GM23338 (cell line): ENCODE data around the gene XPNPEP2. TPM values are rescaled to one million over a fixed set of nuclear protein-coding genes. Genes with fewer than 3 reads are reported as not detected.

Experiments
- ATAC-seq: fragments of 200-7000 bp; cut with Tn5 transposase; 3 replicates; pipeline ENCODE4 v1.9.1; 2020
- DNase-seq: peaks from one replicate; pipeline ENCODE4 v3.0.0-alpha.2; 2015; ENCODE audit warnings: low spot score
- H2AFZ ChIP-seq: fragments of 200-600 bp; sonication (generic); 2 replicates; pipeline ENCODE4 v1.8.0; 2016; ENCODE audit warnings: antibody characterized with exemption, mild to moderate bottlenecking, moderate library complexity
- H3F3A ChIP-seq: fragments of 200-600 bp; sonication (generic); replicated peaks from 2 replicates; pipeline ENCODE4 v1.8.0; 2017; ENCODE audit warnings: antibody characterized with exemption, mixed run types, low read depth
- H3K27ac ChIP-seq: fragments of 200-600 bp; sonication (generic); 2 replicates; pipeline ENCODE4 v1.6.1; 2016; ENCODE audit warnings: low read depth
- H3K27me3 ChIP-seq: fragments of 200-600 bp; sonication (generic); 2 replicates; pipeline ENCODE4 v1.8.0; 2016; ENCODE audit warnings: mild to moderate bottlenecking, mixed run types, moderate library complexity; ENCODE audit not compliant: insufficient read depth
- H3K36me3 ChIP-seq: fragments of 200-600 bp; sonication (generic); 2 replicates; pipeline ENCODE4 v1.8.0; 2016; ENCODE audit warnings: mild to moderate bottlenecking; ENCODE audit not compliant: insufficient read depth
- H3K4me1 ChIP-seq: fragments of 200-600 bp; sonication (generic); 2 replicates; pipeline ENCODE4 v1.8.0; 2016; ENCODE audit warnings: mild to moderate bottlenecking, moderate library complexity; ENCODE audit not compliant: insufficient read depth
- H3K4me2 ChIP-seq: fragments of 200-600 bp; sonication (generic); 2 replicates; pipeline ENCODE4 v1.7.1; 2017; ENCODE audit warnings: mixed run types
- H3K4me3 ChIP-seq: fragments of 200-600 bp; sonication (generic); 2 replicates; pipeline ENCODE4 v1.6.1; 2016; ENCODE audit warnings: mixed run types
- H3K79me2 ChIP-seq: fragments of 200-600 bp; sonication (generic); replicated peaks from 2 replicates; pipeline ENCODE4 v1.8.0; 2017; ENCODE audit warnings: mild to moderate bottlenecking; ENCODE audit not compliant: insufficient read depth
- H3K9me2 ChIP-seq: fragments of 200-600 bp; sonication (generic); 2 replicates; pipeline ENCODE4 v1.8.0; 2017; ENCODE audit not compliant: insufficient read depth
- H4K20me1 ChIP-seq: fragments of 200-600 bp; sonication (generic); replicated peaks from 2 replicates; pipeline ENCODE4 v1.8.0; 2017; ENCODE audit warnings: mild to moderate bottlenecking; ENCODE audit not compliant: insufficient read depth
- H3K27ac Mint-ChIP-seq: 2 replicates; pipeline ENCODE4 v1.8.0; 2020; ENCODE audit warnings: inconsistent platforms, mild to moderate bottlenecking, moderate library complexity, mixed read lengths
- H3K27me3 Mint-ChIP-seq: 3 replicates; pipeline ENCODE4 v1.8.0; 2022; ENCODE audit warnings: low read depth, mild to moderate bottlenecking, moderate library complexity, mixed read lengths, inconsistent platforms; ENCODE audit not compliant: insufficient read depth, poor library complexity
- H3K36me3 Mint-ChIP-seq: 3 replicates; pipeline ENCODE4 v1.8.0; 2021; ENCODE audit warnings: low read depth, mild to moderate bottlenecking, inconsistent platforms, moderate library complexity, mixed read lengths
- H3K4me1 Mint-ChIP-seq: 3 replicates; pipeline ENCODE4 v1.8.0; 2020; ENCODE audit warnings: mild to moderate bottlenecking, inconsistent platforms, mixed read lengths
- H3K4me3 Mint-ChIP-seq: 3 replicates; pipeline ENCODE4 v1.8.0; 2021; ENCODE audit warnings: moderate library complexity, mild to moderate bottlenecking, inconsistent platforms, mixed read lengths
- H3K9me3 Mint-ChIP-seq: 3 replicates; pipeline ENCODE4 v1.8.0; 2020; ENCODE audit warnings: moderate library complexity, mild to moderate bottlenecking, inconsistent platforms, mixed read lengths
- CREB1 ChIP-seq: fragments of 250-450 bp; sonication (Bioruptor Pico); IDR thresholded peaks from 2 replicates; pipeline ENCODE4 v1.5.0; 2020; ENCODE audit warnings: low read depth, mild to moderate bottlenecking, moderate library complexity
- CTCF ChIP-seq, 2 experiments: fragments of 200-600 bp in 1 of 2; sonication (generic) in 1 of 2; conservative IDR thresholded peaks; 2 replicates each; pipeline versions ENCODE4 v1.5.1 to v1.6.1; 2016 to 2017; ENCODE audit warnings: antibody characterized with exemption in 2 of 2, low read depth in 2 of 2, mild to moderate bottlenecking in 2 of 2, moderate library complexity in 1 of 2
- ETS1 ChIP-seq: IDR thresholded peaks from 2 replicates; pipeline ENCODE4 v1.6.1; 2016; ENCODE audit warnings: antibody characterized with exemption
- EZH2 ChIP-seq: fragments of 200-600 bp; sonication (generic); IDR thresholded peaks from one replicate; pipeline ENCODE4 v1.8.0; 2017; ENCODE audit warnings: antibody characterized with exemption, mild to moderate bottlenecking, low read depth; ENCODE audit not compliant: unreplicated experiment
- EZH2phosphoT487 ChIP-seq: fragments of 200-600 bp; sonication (generic); IDR thresholded peaks from one replicate; pipeline ENCODE4 v1.8.1; 2018; ENCODE audit warnings: antibody characterized with exemption; ENCODE audit not compliant: unreplicated experiment
- NANOG ChIP-seq: IDR thresholded peaks from 2 replicates; pipeline ENCODE4 v1.6.1; 2016; ENCODE audit warnings: antibody characterized with exemption, borderline replicate concordance
- POLR2AphosphoS5 ChIP-seq: IDR thresholded peaks from 2 replicates; pipeline ENCODE4 v1.6.1; 2016; ENCODE audit warnings: antibody characterized with exemption, low read depth
- REST ChIP-seq: IDR thresholded peaks from one replicate; pipeline ENCODE4 v1.6.1; 2018; ENCODE audit warnings: antibody characterized with exemption; ENCODE audit not compliant: unreplicated experiment
- STAT1 ChIP-seq: IDR thresholded peaks from one replicate; pipeline ENCODE4 v1.6.1; 2016; ENCODE audit warnings: antibody characterized with exemption; ENCODE audit not compliant: unreplicated experiment
- ZNF114 ChIP-seq: fragments of 250-450 bp; sonication (Bioruptor Pico); IDR thresholded peaks from 2 replicates; pipeline ENCODE4 v1.5.0; 2020; ENCODE audit warnings: mild to moderate bottlenecking, moderate library complexity
- ZNF331 ChIP-seq: fragments of 250-450 bp; sonication (Bioruptor Pico); IDR thresholded peaks from 2 replicates; pipeline ENCODE4 v1.5.0; 2020; ENCODE audit warnings: low read depth, mild to moderate bottlenecking, moderate library complexity
- ZNF462 ChIP-seq: fragments of 250-450 bp; sonication (Bioruptor Pico); IDR thresholded peaks from 2 replicates; pipeline ENCODE4 v1.5.0; 2020; ENCODE audit warnings: mild to moderate bottlenecking, moderate library complexity
- polyA plus RNA-seq: library from polyadenylated mRNA; unstranded; fragments of >200 nt; fragmentation: Nextera tagmentation; extraction: Ambion mirVana; gene quantifications from 2 replicates; pipeline ENCODE4 v1.2.1, GENCODE V29; 2016
- total RNA-seq: library from RNA; depleted of rRNA; stranded (reverse); fragments of >200 nt; shearing (Covaris generic); gene quantifications from 2 replicates; pipeline ENCODE4 v1.2.3, GENCODE V29; 2014

The XPNPEP2 gene
- total and polyA plus RNA-seq, 2 experiments from 2014 or later = not detected

- no peak for TF ChIP-seq STAT1
- TF ChIP-seq REST = no peak
- TF ChIP-seq POLR2AphosphoS5 = no peak
- no peak for TF ChIP-seq CREB1
- no peak for TF ChIP-seq NANOG
- no peak for TF ChIP-seq ETS1
- no peak for TF ChIP-seq ZNF331
Measured at GRCh38 chrX:129698150-129698549, 40.6 kb upstream of the XPNPEP2 start (continued).

- Histone ChIP-seq H3K4me2 (no peak overlapping the region), H3K36me3 (no peaks in the 10 kb centered on the region), H3K9me2 (no peaks in the 10 kb centered on the region), H3F3A (no peaks in the 10 kb centered on the region), H3K4me1 (peaks cover 12% of the 10 kb centered on the region), H2AFZ (no peak overlapping the region), H3K79me2 (no peaks in the 10 kb centered on the region), H3K4me3 (no peak overlapping the region), H3K27me3 (no peaks in the 10 kb centered on the region), H4K20me1 (no peaks in the 10 kb centered on the region), H3K27ac (no peak overlapping the region)
- Mint-ChIP-seq H3K27me3 (peaks cover 2% of the 10 kb centered on the region), H3K36me3 (0 out of 3 replicates have a peak, but pooled peaks cover 3% of the 10 kb centered on the region), H3K27ac (no peak overlapping the region), H3K4me3 (no peak overlapping the region), H3K9me3 (no peaks in the 10 kb centered on the region; the same call in 2 of the 3 replicates), H3K4me1 (peaks cover 30% of the 10 kb centered on the region)
- ATAC-seq (no peak), DNase-seq (no peak)
- no peak for TF ChIP-seq CREB1
- TF ChIP-seq ZNF114 (CRISPR knock-in tag) = no peak
- no peak for TF ChIP-seq POLR2AphosphoS5
- TF ChIP-seq EZH2phosphoT487 = no peak
- no peak for TF ChIP-seq CTCF (conservative IDR thresholded peaks at IDR 0.05; ENCODE audit: low read depth in 2 of 2)
- TF ChIP-seq ZNF462 (CRISPR knock-in tag) = no peak
- no peak for TF ChIP-seq ZNF331
- TF ChIP-seq NANOG = no peak
- no peak for TF ChIP-seq EZH2
Measured at GRCh38 chrX:129700536-129700935, 38.2 kb upstream of the XPNPEP2 start.
